ENCODE measurements around the gene STAT5A.

GRCh38 chr17:42333053-42333452 lies 44.8 kb downstream of the STAT5A start:
- no peak for TF ChIP-seq EZH2 (IDR thresholded peaks at IDR 0.05)
- TF ChIP-seq SIN3A (IDR thresholded peaks at IDR 0.05; ENCODE audit: low read depth) = no peak
- TF ChIP-seq SRF (IDR thresholded peaks at IDR 0.05; ENCODE audit: low read depth) = no peak
- TF ChIP-seq, protein P1, sequence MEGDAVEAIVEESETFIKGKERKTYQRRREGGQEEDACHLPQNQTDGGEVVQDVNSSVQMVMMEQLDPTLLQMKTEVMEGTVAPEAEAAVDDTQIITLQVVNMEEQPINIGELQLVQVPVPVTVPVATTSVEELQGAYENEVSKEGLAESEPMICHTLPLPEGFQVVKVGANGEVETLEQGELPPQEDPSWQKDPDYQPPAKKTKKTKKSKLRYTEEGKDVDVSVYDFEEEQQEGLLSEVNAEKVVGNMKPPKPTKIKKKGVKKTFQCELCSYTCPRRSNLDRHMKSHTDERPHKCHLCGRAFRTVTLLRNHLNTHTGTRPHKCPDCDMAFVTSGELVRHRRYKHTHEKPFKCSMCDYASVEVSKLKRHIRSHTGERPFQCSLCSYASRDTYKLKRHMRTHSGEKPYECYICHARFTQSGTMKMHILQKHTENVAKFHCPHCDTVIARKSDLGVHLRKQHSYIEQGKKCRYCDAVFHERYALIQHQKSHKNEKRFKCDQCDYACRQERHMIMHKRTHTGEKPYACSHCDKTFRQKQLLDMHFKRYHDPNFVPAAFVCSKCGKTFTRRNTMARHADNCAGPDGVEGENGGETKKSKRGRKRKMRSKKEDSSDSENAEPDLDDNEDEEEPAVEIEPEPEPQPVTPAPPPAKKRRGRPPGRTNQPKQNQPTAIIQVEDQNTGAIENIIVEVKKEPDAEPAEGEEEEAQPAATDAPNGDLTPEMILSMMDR (IDR thresholded peaks at IDR 0.05 in 2 of 3, conservative IDR thresholded peaks at IDR 0.05 in 1 of 3; ENCODE audit: borderline replicate concordance in 1 of 3, insufficient read depth in 1 of 3, low read depth in 2 of 3, low read length in 2 of 3) = no peak
- TF ChIP-seq POLR2AphosphoS5 (IDR thresholded peaks at IDR 0.05; ENCODE audit: low read depth, low read length) = no peak
- TF ChIP-seq ZNF274 (IDR thresholded peaks at IDR 0.05; ENCODE audit: low read depth, low read length) = no peak
- no peak for TF ChIP-seq CBX3 (IDR thresholded peaks at IDR 0.05; ENCODE audit: low read depth)
- no peak for TF ChIP-seq EZH2phosphoT487 (IDR thresholded peaks at IDR 0.05; ENCODE audit: borderline replicate concordance)
